C4-2B (cell line): ENCODE data around the gene RIMKLB.

Experiments
- CTCF ChIP-seq: fragments of 450-650 bp; conservative IDR thresholded peaks from 2 replicates; pipeline ENCODE4 v1.5.1; 2017; ENCODE audit warnings: mild to moderate bottlenecking
- ZFX ChIP-seq: fragments of 450-650 bp; IDR thresholded peaks from 2 replicates; pipeline ENCODE4 v1.6.1; 2017

GRCh38 chr12:8746046-8746445 is 48.3 kb downstream of the RIMKLB start:
- no peak for TF ChIP-seq CTCF
- no peak for TF ChIP-seq ZFX
